Measurements from ENCODE around the gene PCNX1.

DNA sequence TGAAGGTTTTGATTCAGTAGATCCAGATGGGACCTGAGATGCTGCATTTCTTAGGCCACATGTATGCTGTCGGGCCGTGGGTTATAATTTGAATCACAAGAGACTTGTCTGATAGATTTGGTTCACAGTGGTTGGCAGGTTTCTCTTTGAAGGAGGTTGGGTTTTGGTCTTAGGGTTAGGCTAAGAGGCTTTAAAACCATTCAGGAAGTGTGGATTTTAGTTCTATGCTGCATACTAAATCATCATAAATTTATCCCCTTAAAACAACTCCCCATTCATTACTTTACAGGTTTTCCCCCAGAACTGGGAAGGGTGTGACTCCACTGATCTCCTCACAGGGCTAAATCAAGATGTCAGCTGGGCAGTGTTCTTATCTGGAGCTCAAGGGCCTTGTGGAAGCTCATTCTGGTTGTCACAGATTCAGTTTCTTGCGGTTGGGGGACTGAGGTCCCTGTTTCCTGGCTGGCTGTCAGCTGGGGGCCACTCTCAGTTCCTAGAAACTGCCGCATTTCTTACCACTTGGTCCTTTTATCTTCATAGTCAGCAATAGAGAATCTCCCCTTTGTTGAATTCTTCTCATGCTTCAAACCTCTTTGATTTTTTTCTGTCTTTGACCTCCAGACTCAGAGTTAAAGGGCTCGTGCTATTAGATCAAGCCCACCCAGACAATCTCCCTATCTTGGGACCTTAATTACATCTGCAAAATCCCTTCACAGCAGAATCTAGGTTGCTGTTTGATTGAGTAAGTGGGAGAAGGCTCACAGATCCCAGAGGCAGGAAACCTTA is 20.6 kb upstream of the PCNX1 start:
- TF ChIP-seq EZH2phosphoT487 (IDR thresholded peaks at IDR 0.05; ENCODE audit: low read depth, severe bottlenecking, unreplicated experiment) (no peak), EZH2 (IDR thresholded peaks at IDR 0.05; ENCODE audit: borderline replicate concordance) (no peak)
- TF ChIP-seq, protein P1, sequence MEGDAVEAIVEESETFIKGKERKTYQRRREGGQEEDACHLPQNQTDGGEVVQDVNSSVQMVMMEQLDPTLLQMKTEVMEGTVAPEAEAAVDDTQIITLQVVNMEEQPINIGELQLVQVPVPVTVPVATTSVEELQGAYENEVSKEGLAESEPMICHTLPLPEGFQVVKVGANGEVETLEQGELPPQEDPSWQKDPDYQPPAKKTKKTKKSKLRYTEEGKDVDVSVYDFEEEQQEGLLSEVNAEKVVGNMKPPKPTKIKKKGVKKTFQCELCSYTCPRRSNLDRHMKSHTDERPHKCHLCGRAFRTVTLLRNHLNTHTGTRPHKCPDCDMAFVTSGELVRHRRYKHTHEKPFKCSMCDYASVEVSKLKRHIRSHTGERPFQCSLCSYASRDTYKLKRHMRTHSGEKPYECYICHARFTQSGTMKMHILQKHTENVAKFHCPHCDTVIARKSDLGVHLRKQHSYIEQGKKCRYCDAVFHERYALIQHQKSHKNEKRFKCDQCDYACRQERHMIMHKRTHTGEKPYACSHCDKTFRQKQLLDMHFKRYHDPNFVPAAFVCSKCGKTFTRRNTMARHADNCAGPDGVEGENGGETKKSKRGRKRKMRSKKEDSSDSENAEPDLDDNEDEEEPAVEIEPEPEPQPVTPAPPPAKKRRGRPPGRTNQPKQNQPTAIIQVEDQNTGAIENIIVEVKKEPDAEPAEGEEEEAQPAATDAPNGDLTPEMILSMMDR (IDR thresholded peaks at IDR 0.05; ENCODE audit: poor library complexity): no peak

All from hepatocyte (in vitro differentiated cells).